WTC11 (cell line): ENCODE data around the gene CX3CR1. TPM values are rescaled to one million over a fixed set of nuclear protein-coding genes. Genes with fewer than 3 reads are reported as not detected.

ENCODE experiments used
- ATAC-seq: fragments of 200-7000 bp; cut with Tn5 transposase; 2 replicates; pipeline ENCODE4 v1.10.0; 2021; ENCODE audit warnings: mild to moderate bottlenecking, moderate library complexity
- CTCF ChIA-PET: fragments of 300-600 bp; sonication (Branson Sonifier 250); formaldehyde crosslinking; loops from one replicate; lab custom pipeline; 2021; ENCODE audit warnings: antibody characterized with exemption; lab: Charles Lee
- POLR2A ChIA-PET: fragments of 350-600 bp; sonication (Branson Sonifier 250); formaldehyde crosslinking; loops from one replicate; lab custom pipeline; 2021; ENCODE audit warnings: antibody characterized with exemption; lab: Charles Lee
- DNase-seq: peaks from one replicate; pipeline ENCODE4 v3.0.0; 2021; ENCODE audit warnings: low spot score
- H3K27ac Mint-ChIP-seq: 2 replicates; pipeline ENCODE4 v1.8.0; 2021; ENCODE audit warnings: mixed read lengths
- H3K27me3 Mint-ChIP-seq: 2 replicates; pipeline ENCODE4 v1.8.0; 2021; ENCODE audit warnings: low read depth, mild to moderate bottlenecking, moderate library complexity, mixed read lengths
- H3K36me3 Mint-ChIP-seq: 2 replicates; pipeline ENCODE4 v1.8.0; 2021; ENCODE audit warnings: mixed read lengths
- H3K4me1 Mint-ChIP-seq: 2 replicates; pipeline ENCODE4 v1.8.0; 2022; ENCODE audit warnings: mixed read lengths
- H3K4me3 Mint-ChIP-seq: 2 replicates; pipeline ENCODE4 v1.8.0; 2021; ENCODE audit warnings: mild to moderate bottlenecking, moderate library complexity, mixed read lengths
- H3K9me3 Mint-ChIP-seq: 2 replicates; pipeline ENCODE4 v1.8.0; 2021; ENCODE audit warnings: mixed read lengths
- ATF2 ChIP-seq: sonication (generic); formaldehyde crosslinking; IDR thresholded peaks from 2 replicates; pipeline ENCODE4 v1.8.1; 2022; ENCODE audit warnings: low read depth, missing genetic modification reagents, borderline replicate concordance
- ATF6 ChIP-seq: sonication (generic); formaldehyde crosslinking; IDR thresholded peaks from 2 replicates; pipeline ENCODE4 v1.8.1; 2023; ENCODE audit warnings: mild to moderate bottlenecking, missing genetic modification reagents
- CREB1 ChIP-seq: sonication (generic); formaldehyde crosslinking; IDR thresholded peaks from 2 replicates; pipeline ENCODE4 v1.8.0; 2023; ENCODE audit warnings: mild to moderate bottlenecking, missing genetic modification reagents
- GTF2I ChIP-seq: fragments of 250-450 bp; sonication (Bioruptor Pico); conservative IDR thresholded peaks from 2 replicates; pipeline ENCODE4 v1.4.0; 2021; ENCODE audit warnings: mild to moderate bottlenecking
- JUN ChIP-seq: sonication (generic); formaldehyde crosslinking; IDR thresholded peaks from 2 replicates; pipeline ENCODE4 v1.8.0; 2023; ENCODE audit warnings: mild to moderate bottlenecking, missing genetic modification reagents
- KAT7 ChIP-seq: sonication (generic); formaldehyde crosslinking; IDR thresholded peaks from 2 replicates; pipeline ENCODE4 v1.8.1; 2023; ENCODE audit warnings: missing genetic modification reagents, mild to moderate bottlenecking, borderline replicate concordance
- MAX ChIP-seq: sonication (generic); formaldehyde crosslinking; IDR thresholded peaks from 2 replicates; pipeline ENCODE4 v1.8.0; 2022; ENCODE audit warnings: mild to moderate bottlenecking, missing genetic modification reagents
- MYBL2 ChIP-seq: sonication (generic); formaldehyde crosslinking; IDR thresholded peaks from 2 replicates; pipeline ENCODE4 v1.8.1; 2023; ENCODE audit warnings: mild to moderate bottlenecking, moderate library complexity, missing genetic modification reagents
- NR2C2 ChIP-seq: sonication (generic); formaldehyde crosslinking; IDR thresholded peaks from 2 replicates; pipeline ENCODE4 v1.8.0; 2022; ENCODE audit warnings: mild to moderate bottlenecking, missing genetic modification reagents
- PREB ChIP-seq: sonication (generic); formaldehyde crosslinking; IDR thresholded peaks from 2 replicates; pipeline ENCODE4 v1.8.1; 2022; ENCODE audit warnings: mild to moderate bottlenecking, missing genetic modification reagents, moderate library complexity, borderline replicate concordance
- SMAD4 ChIP-seq: sonication (generic); formaldehyde crosslinking; IDR thresholded peaks from 2 replicates; pipeline ENCODE4 v1.8.0; 2022; ENCODE audit warnings: mild to moderate bottlenecking, missing genetic modification reagents
- SOX15 ChIP-seq: fragments of 250-450 bp; sonication (Bioruptor Pico); IDR thresholded peaks from 2 replicates; pipeline ENCODE4 v1.9.0; 2021; ENCODE audit warnings: mild to moderate bottlenecking
- STAT6 ChIP-seq: sonication (generic); formaldehyde crosslinking; conservative IDR thresholded peaks from 2 replicates; pipeline ENCODE4 v1.8.1; 2023; ENCODE audit warnings: mild to moderate bottlenecking, low read depth, missing genetic modification reagents, moderate library complexity
- TEAD1 ChIP-seq: sonication (generic); formaldehyde crosslinking; IDR thresholded peaks from 2 replicates; pipeline ENCODE4 v1.8.0; 2022; ENCODE audit warnings: mild to moderate bottlenecking, missing genetic modification reagents
- TEAD4 ChIP-seq: sonication (generic); formaldehyde crosslinking; IDR thresholded peaks from 2 replicates; pipeline ENCODE4 v1.8.0; 2022; ENCODE audit warnings: mild to moderate bottlenecking, missing genetic modification reagents
- ZMAT4 ChIP-seq: fragments of 250-450 bp; sonication (Bioruptor Pico); IDR thresholded peaks from 2 replicates; pipeline ENCODE4 v1.9.0; 2021; ENCODE audit warnings: mild to moderate bottlenecking
- ZNF138 ChIP-seq: sonication (generic); formaldehyde crosslinking; conservative IDR thresholded peaks from 2 replicates; pipeline ENCODE4 v1.8.1; 2022; ENCODE audit warnings: mild to moderate bottlenecking, moderate library complexity, missing genetic modification reagents
- ZNF281 ChIP-seq: sonication (generic); formaldehyde crosslinking; IDR thresholded peaks from 2 replicates; pipeline ENCODE4 v1.8.0; 2023; ENCODE audit warnings: mild to moderate bottlenecking, missing genetic modification reagents
- ZNF423 ChIP-seq: fragments of 250-450 bp; sonication (Bioruptor Pico); IDR thresholded peaks from 2 replicates; pipeline ENCODE4 v2.1.2; 2022; ENCODE audit warnings: mild to moderate bottlenecking, moderate library complexity
- ZNF671 ChIP-seq: fragments of 250-450 bp; sonication (Bioruptor Pico); IDR thresholded peaks from 2 replicates; pipeline ENCODE4 v1.8.0; 2021; ENCODE audit warnings: mild to moderate bottlenecking
- total RNA-seq: library from RNA; stranded (reverse); gene quantifications from 3 replicates; pipeline ENCODE4 v1.2.3, GENCODE V29; 2021
- TF ChIP-seq, protein P1 (sequence below): sonication (generic); formaldehyde crosslinking; IDR thresholded peaks from 2 replicates; pipeline ENCODE4 v1.8.1; 2022; ENCODE audit warnings: mild to moderate bottlenecking, moderate library complexity, missing genetic modification reagents

Gene CX3CR1
- total RNA-seq, 1 experiment from 2014 or later = 0.11 TPM

GRCh38 chr3:39287216-39288164 is 7.7 kb upstream of the CX3CR1 start:
- no peak overlapping the region for H3K4me3 Mint-ChIP-seq
- ATAC-seq = no peak
- H3K36me3 Mint-ChIP-seq = no peaks in the 10 kb centered on the region
- H3K27me3 Mint-ChIP-seq = no peaks in the 10 kb centered on the region
- H3K9me3 Mint-ChIP-seq = no peaks in the 10 kb centered on the region
- peaks cover 5% of the 10 kb centered on the region for H3K4me1 Mint-ChIP-seq
- DNase-seq = no peak
- POLR2A ChIA-PET = interaction anchor here (0.6 to 1.4 kb wide), 7 partner anchors 90 to 287 kb away, joined by 3 to 7 read pairs (median 4); partner anchors contain the start of genes GORASP1 and TTC21A
- CTCF ChIA-PET = interaction anchor here (0.6 to 9.4 kb wide), 78 partner anchors 10 to 701 kb away, joined by 3 to 291 read pairs (median 6); partner anchors contain the start of genes CCR8, CX3CR1, GORASP1 and TTC21A
- TF ChIP-seq ATF2 (CRISPR knock-in tag) (no peak), ZMAT4 (CRISPR knock-in tag) (no peak), ZNF671 (no peak), ATF6 (CRISPR knock-in tag) (no peak), SOX15 (CRISPR knock-in tag) (no peak), NR2C2 (CRISPR knock-in tag) (no peak), KAT7 (CRISPR knock-in tag) (no peak), JUN (CRISPR knock-in tag) (no peak), TEAD4 (CRISPR knock-in tag) (no peak), MAX (CRISPR knock-in tag) (no peak), GTF2I (CRISPR knock-in tag) (no peak), ZNF281 (CRISPR knock-in tag) (no peak), CREB1 (CRISPR knock-in tag) (no peak), SMAD4 (CRISPR knock-in tag) (no peak), MYBL2 (CRISPR knock-in tag) (no peak)
- TF ChIP-seq, protein P1, sequence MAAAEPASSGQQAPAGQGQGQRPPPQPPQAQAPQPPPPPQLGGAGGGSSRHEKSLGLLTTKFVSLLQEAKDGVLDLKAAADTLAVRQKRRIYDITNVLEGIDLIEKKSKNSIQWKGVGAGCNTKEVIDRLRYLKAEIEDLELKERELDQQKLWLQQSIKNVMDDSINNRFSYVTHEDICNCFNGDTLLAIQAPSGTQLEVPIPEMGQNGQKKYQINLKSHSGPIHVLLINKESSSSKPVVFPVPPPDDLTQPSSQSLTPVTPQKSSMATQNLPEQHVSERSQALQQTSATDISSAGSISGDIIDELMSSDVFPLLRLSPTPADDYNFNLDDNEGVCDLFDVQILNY (CRISPR knock-in tag) = no peak
- TF ChIP-seq, all 79 proteins: peak for 0
- H3K27ac Mint-ChIP-seq = peak overlapping the region; percentile 29; the same call in 1 of the 2 replicates

- CTCF ChIA-PET = interaction anchor here (4.2 to 4.5 kb wide), 2 partner anchors 93 to 159 kb away, joined by 260 to 291 read pairs; partner anchors contain the start of gene XIRP1
- peaks cover 5% of the 10 kb centered on the region for H3K4me1 Mint-ChIP-seq
- H3K27ac Mint-ChIP-seq = no peak overlapping the region
- no peaks in the 10 kb centered on the region for H3K9me3 Mint-ChIP-seq
- DNase-seq (no peak), ATAC-seq (no peak)
- POLR2A ChIA-PET = no interaction called here
- H3K36me3 Mint-ChIP-seq = no peaks in the 10 kb centered on the region
- H3K27me3 Mint-ChIP-seq = no peaks in the 10 kb centered on the region
- H3K4me3 Mint-ChIP-seq = no peak overlapping the region
- TF ChIP-seq CREB1 (CRISPR knock-in tag) (no peak), PREB (CRISPR knock-in tag) (no peak), STAT6 (CRISPR knock-in tag) (no peak), ZNF138 (CRISPR knock-in tag) (no peak), MAX (CRISPR knock-in tag) (no peak), TEAD1 (CRISPR knock-in tag) (no peak), NR2C2 (CRISPR knock-in tag) (no peak), ZNF423 (CRISPR knock-in tag) (no peak)
Measured at GRCh38 chr3:39286771-39287170, 6.9 kb upstream of the CX3CR1 start.
